GM23248 (cell line): ENCODE data around the gene KCNAB3. TPM values are rescaled to one million over a fixed set of nuclear protein-coding genes. Genes with fewer than 3 reads are reported as not detected.

Experiments
- DNase-seq: peaks from one replicate; pipeline ENCODE4 v3.0.0-alpha.2; 2015
- H2AFZ ChIP-seq: fragments of 200-600 bp; sonication (generic); 2 replicates; pipeline ENCODE4 v1.6.1; 2016; ENCODE audit warnings: antibody characterized with exemption
- H3F3A ChIP-seq: fragments of 200-600 bp; sonication (generic); 2 replicates; pipeline ENCODE4 v1.6.1; 2016; ENCODE audit warnings: mild to moderate bottlenecking, antibody characterized with exemption, mixed run types; ENCODE audit not compliant: insufficient read depth
- H3K27ac ChIP-seq: fragments of 200-600 bp; sonication (generic); 2 replicates; pipeline ENCODE4 v1.5.1; 2016; ENCODE audit warnings: mild to moderate bottlenecking
- H3K27me3 ChIP-seq: fragments of 200-600 bp; sonication (generic); replicated peaks from 2 replicates; pipeline ENCODE4 v1.6.1; 2016; ENCODE audit warnings: mild to moderate bottlenecking; ENCODE audit not compliant: insufficient read depth
- H3K36me3 ChIP-seq: fragments of 200-600 bp; sonication (generic); 2 replicates; pipeline ENCODE4 v1.6.1; 2016; ENCODE audit warnings: low read depth, mild to moderate bottlenecking
- H3K4me1 ChIP-seq: fragments of 200-600 bp; sonication (generic); 2 replicates; pipeline ENCODE4 v1.6.1; 2016; ENCODE audit warnings: mild to moderate bottlenecking; ENCODE audit not compliant: insufficient read depth
- H3K4me2 ChIP-seq: fragments of 200-600 bp; sonication (generic); one replicate; pipeline ENCODE4 v1.6.1; 2016; ENCODE audit warnings: mild to moderate bottlenecking; ENCODE audit not compliant: unreplicated experiment
- H3K4me3 ChIP-seq: fragments of 200-600 bp; sonication (generic); 2 replicates; pipeline ENCODE4 v1.5.1; 2016; ENCODE audit warnings: mild to moderate bottlenecking
- H3K79me2 ChIP-seq: fragments of 200-600 bp; sonication (generic); 2 replicates; pipeline ENCODE4 v1.6.1; 2016; ENCODE audit warnings: mild to moderate bottlenecking; ENCODE audit not compliant: insufficient read depth
- H3K9ac ChIP-seq: fragments of 200-600 bp; sonication (generic); 2 replicates; pipeline ENCODE4 v1.6.1; 2016; ENCODE audit warnings: mild to moderate bottlenecking
- H3K9me2 ChIP-seq: fragments of 200-600 bp; sonication (generic); 2 replicates; pipeline ENCODE4 v1.6.1; 2016; ENCODE audit warnings: mixed run types, mild to moderate bottlenecking, moderate library complexity; ENCODE audit not compliant: insufficient read depth
- H3K9me3 ChIP-seq: fragments of 200-600 bp; sonication (generic); one replicate; pipeline ENCODE4 v1.6.1; 2017; ENCODE audit warnings: low read depth
- H4K20me1 ChIP-seq: fragments of 200-600 bp; sonication (generic); 2 replicates; pipeline ENCODE4 v1.6.0; 2016; ENCODE audit not compliant: insufficient read depth
- EZH2 ChIP-seq: fragments of 200-600 bp; sonication (generic); IDR thresholded peaks from 2 replicates; pipeline ENCODE4 v1.6.1; 2018; ENCODE audit warnings: antibody characterized with exemption, mild to moderate bottlenecking; ENCODE audit not compliant: insufficient read depth, poor library complexity, severe bottlenecking
- EZH2phosphoT487 ChIP-seq: fragments of 200-600 bp; sonication (generic); IDR thresholded peaks from 2 replicates; pipeline ENCODE4 v1.6.1; 2018; ENCODE audit warnings: antibody characterized with exemption, moderate library complexity, mild to moderate bottlenecking, low read depth; ENCODE audit not compliant: insufficient read depth
- WGBS, 2 experiments: methylation state at CpG; one replicate each; pipeline ENCODE4 v1.1.6; 2015 to 2017; ENCODE audit warnings: low lambda C conversion rate in 2 of 2, low coverage in 1 of 2; ENCODE audit errors: missing lambda C conversion rate in 2 of 2; 5-methylcytosine and 5-hydroxymethylcytosine counted together
- in situ Hi-C: fragments of 300-500 bp; cut with MboI; formaldehyde crosslinking; loops from 2 replicates; pipeline ENCODE4 v1.15.0; 2020
- polyA plus RNA-seq: library from polyadenylated mRNA; unstranded; fragments of >200 nt; fragmentation: Nextera tagmentation; extraction: Ambion mirVana; gene quantifications from 2 replicates; pipeline ENCODE4 v1.2.1, GENCODE V29; 2016
- total RNA-seq: library from RNA; depleted of rRNA; stranded (reverse); fragments of >200 nt; shearing (Covaris generic); gene quantifications from 2 replicates; pipeline ENCODE4 v1.2.3, GENCODE V29; 2014

The KCNAB3 gene
- total and polyA plus RNA-seq, 2 experiments from 2014 or later: 0.22 to 0.24 TPM

GRCh38 chr17:7916808-7917207 is 12.8 kb downstream of the KCNAB3 start:
- no peaks in the 10 kb centered on the region for H3K9me3 ChIP-seq
- peak overlapping the region; percentile 73 for H3K9ac ChIP-seq
- H3K4me3 ChIP-seq: peak overlapping the region; percentile 72
- H3K27me3 ChIP-seq: no peaks in the 10 kb centered on the region
- no peak for TF ChIP-seq EZH2phosphoT487
- no peak for TF ChIP-seq EZH2
- no peaks in the 10 kb centered on the region for H3K9me2 ChIP-seq
- H3K79me2 ChIP-seq: peaks cover 8% of the 10 kb centered on the region
- no peaks in the 10 kb centered on the region for H3K36me3 ChIP-seq
- in situ Hi-C loops: no loop called here
- H3F3A ChIP-seq: peaks cover 42% of the 10 kb centered on the region
- DNase-seq: peak; percentile 66
- H4K20me1 ChIP-seq: no peaks in the 10 kb centered on the region
- peak overlapping the region; percentile 26 for H3K4me2 ChIP-seq
- peaks cover 16% of the 10 kb centered on the region for H3K4me1 ChIP-seq
- peak overlapping the region; percentile 63 for H2AFZ ChIP-seq
- WGBS, 2 experiments: 12 to 14% methylated on average over 2 of the region's 2 CpGs
- peak overlapping the region; percentile 76 for H3K27ac ChIP-seq

- H3K79me2 ChIP-seq: peaks cover 8% of the 10 kb centered on the region
- peaks cover 16% of the 10 kb centered on the region for H3K4me1 ChIP-seq
- H3K27me3 ChIP-seq: no peaks in the 10 kb centered on the region
- no peaks in the 10 kb centered on the region for H3K36me3 ChIP-seq
- H3K4me2 ChIP-seq: peak overlapping the region; percentile 26
- peaks cover 40% of the 10 kb centered on the region for H3F3A ChIP-seq
- peak overlapping the region; percentile 63 for H2AFZ ChIP-seq
- WGBS, 2 experiments: 44% methylated on average over 12 to 13 of the region's 15 CpGs
- no peak for TF ChIP-seq EZH2
- no peak for TF ChIP-seq EZH2phosphoT487
- peak overlapping the region; percentile 72 for H3K4me3 ChIP-seq
- peak overlapping the region; percentile 73 for H3K9ac ChIP-seq
- in situ Hi-C loops: no loop called here
- peak overlapping the region; percentile 76 for H3K27ac ChIP-seq
- H3K9me2 ChIP-seq: no peaks in the 10 kb centered on the region
- DNase-seq: no peak
- no peaks in the 10 kb centered on the region for H4K20me1 ChIP-seq
- no peaks in the 10 kb centered on the region for H3K9me3 ChIP-seq
These were observed 13.3 kb downstream of the KCNAB3 start for GRCh38 chr17:7916385-7916682.

GRCh38 chr17:7915611-7916384 is 13.9 kb downstream of the KCNAB3 start, which contains the start of gene RNF227:
TSS of gene RNF227 (minus strand) at chr17:7916289. CDS start at chr17:7916195, 94 bp downstream.
- Histone ChIP-seq H3K27me3 (no peaks in the 10 kb centered on the region), H3F3A (peaks cover 40% of the 10 kb centered on the region), H4K20me1 (no peaks in the 10 kb centered on the region), H3K9ac (peak within 1 kb of the TSS; percentile 73), H3K4me2 (peak within 1 kb of the TSS; percentile 80), H3K9me3 (no peaks in the 10 kb centered on the region), H3K4me1 (peaks cover 16% of the 10 kb centered on the region), H3K79me2 (peaks cover 8% of the 10 kb centered on the region), H2AFZ (peak within 1 kb of the TSS; percentile 66), H3K9me2 (no peaks in the 10 kb centered on the region), H3K4me3 (peak within 1 kb of the TSS; percentile 72), H3K36me3 (no peaks in the 10 kb centered on the region), H3K27ac (peak within 1 kb of the TSS; percentile 76)
- DNase-seq: peak; percentile 98
- 2 to 3% methylated on average over 57 to 98 of the region's 100 CpGs for WGBS, 2 experiments
- in situ Hi-C loops: no loop called here
- TF ChIP-seq EZH2: no peak
- TF ChIP-seq EZH2phosphoT487: no peak

GRCh38 chr17:7915179-7915610 is 14.5 kb downstream of the KCNAB3 start:
- Histone ChIP-seq H3K79me2 (peaks cover 8% of the 10 kb centered on the region), H3K36me3 (no peaks in the 10 kb centered on the region), H4K20me1 (no peaks in the 10 kb centered on the region), H3K9ac (peak overlapping the region; percentile 73), H3K9me3 (no peaks in the 10 kb centered on the region), H3F3A (peaks cover 40% of the 10 kb centered on the region), H3K27ac (peak overlapping the region; percentile 76), H2AFZ (peak overlapping the region; percentile 66), H3K9me2 (no peaks in the 10 kb centered on the region), H3K4me2 (peak overlapping the region; percentile 80), H3K4me3 (peak overlapping the region; percentile 72), H3K27me3 (no peaks in the 10 kb centered on the region), H3K4me1 (peaks cover 16% of the 10 kb centered on the region)
- DNase-seq: peak; percentile 67
- TF ChIP-seq EZH2phosphoT487 (no peak), EZH2 (no peak)
- WGBS, 2 experiments: 3 to 4% methylated on average over 15 of the region's 15 CpGs
- in situ Hi-C loops: no loop called here
